GM08714 (cell line): ENCODE results near the gene C9orf40.

ENCODE experiments used
- H3K4me3 ChIP-seq: fragments of 200-500 bp; sonication (Bioruptor generic); 2 replicates; pipeline ENCODE4 v1.5.1; 2014; ENCODE audit warnings: mild to moderate bottlenecking, low read length, inconsistent platforms
- ZNF274 ChIP-seq: IDR thresholded peaks from 2 replicates; pipeline ENCODE4 v1.6.1; 2012; ENCODE audit warnings: mild to moderate bottlenecking, low read depth, low read length

Gene C9orf40

GRCh38 chr9:74952201-74953151 is at the start of gene C9orf40:
Gene C9orf40, minus strand, starts transcription at chr9:74952912. Its CDS starts 301 bp downstream, at chr9:74952611.
- no peak for TF ChIP-seq ZNF274
- H3K4me3 ChIP-seq, result peak within 1 kb of the TSS; percentile 91

- no peak overlapping the region for H3K4me3 ChIP-seq
- TF ChIP-seq ZNF274, result no peak
Measured at GRCh38 chr9:75001719-75002421, 49.2 kb upstream of the C9orf40 start.

- TF ChIP-seq ZNF274, result no peak
Measured at GRCh38 chr9:75000835-75001234, 48.1 kb upstream of the C9orf40 start.

GRCh38 chr9:74985041-74985440 is 32.3 kb upstream of the C9orf40 start:
- no peak overlapping the region for H3K4me3 ChIP-seq
- TF ChIP-seq ZNF274, result no peak

More at GRCh38 chr9:75000835-75001234, 48.1 kb upstream of the C9orf40 start:
- no peak overlapping the region for H3K4me3 ChIP-seq

GRCh38 chr9:74983709-74984108 is 31.0 kb upstream of the C9orf40 start:
- TF ChIP-seq ZNF274, result no peak
- H3K4me3 ChIP-seq, result no peak overlapping the region

- H3K4me3 ChIP-seq, result no peak overlapping the region
- no peak for TF ChIP-seq ZNF274
Measured at GRCh38 chr9:74979844-74980243, 27.1 kb upstream of the C9orf40 start.

GRCh38 chr9:74977287-74977686 is 24.6 kb upstream of the C9orf40 start:
- no peak overlapping the region for H3K4me3 ChIP-seq
- TF ChIP-seq ZNF274, result no peak

GRCh38 chr9:74975538-74975937 is 22.8 kb upstream of the C9orf40 start:
- TF ChIP-seq ZNF274, result no peak
- H3K4me3 ChIP-seq, result no peak overlapping the region

- no peak overlapping the region for H3K4me3 ChIP-seq
- no peak for TF ChIP-seq ZNF274
Measured at GRCh38 chr9:74974558-74974957, 21.8 kb upstream of the C9orf40 start.

- no peak overlapping the region for H3K4me3 ChIP-seq
- TF ChIP-seq ZNF274, result no peak
Measured at GRCh38 chr9:74973714-74974113, 21.0 kb upstream of the C9orf40 start.

- TF ChIP-seq ZNF274, result no peak
Measured at GRCh38 chr9:74963056-74963455, 10.3 kb upstream of the C9orf40 start.

GRCh38 chr9:74961496-74961895 is 8.8 kb upstream of the C9orf40 start:
- no peak overlapping the region for H3K4me3 ChIP-seq
- no peak for TF ChIP-seq ZNF274

More at GRCh38 chr9:74963056-74963455, 10.3 kb upstream of the C9orf40 start:
- no peak overlapping the region for H3K4me3 ChIP-seq

GRCh38 chr9:74960561-74960960 is 7.8 kb upstream of the C9orf40 start:
- no peak for TF ChIP-seq ZNF274
- no peak overlapping the region for H3K4me3 ChIP-seq

GRCh38 chr9:74958587-74958986 is 5.9 kb upstream of the C9orf40 start:
- no peak overlapping the region for H3K4me3 ChIP-seq
- TF ChIP-seq ZNF274, result no peak
